ENCODE measurements around the gene SERHL2.

GRCh38 chr22:42522546-42522945 lies 31.2 kb upstream of the SERHL2 start:
- TF ChIP-seq POLR2AphosphoS5 (IDR thresholded peaks at IDR 0.05), result no peak
- no peak for TF ChIP-seq CTCF (IDR thresholded peaks at IDR 0.05; ENCODE audit: poor library complexity, severe bottlenecking)
- TF ChIP-seq REST (IDR thresholded peaks at IDR 0.05; ENCODE audit: borderline replicate concordance), result no peak
- TF ChIP-seq TAF1 (IDR thresholded peaks at IDR 0.05; ENCODE audit: low read depth), result no peak
- TF ChIP-seq EP300 (conservative IDR thresholded peaks at IDR 0.05; ENCODE audit: poor library complexity, severe bottlenecking), result no peak
